ENCODE results near the gene FRRS1L. TPM values are rescaled to one million over a fixed set of nuclear protein-coding genes. Genes with fewer than 3 reads are reported as not detected.

Gene FRRS1L
- total and polyA plus RNA-seq, 4 donors: 0.08 to 0.51 TPM; not detected in 2

DNA sequence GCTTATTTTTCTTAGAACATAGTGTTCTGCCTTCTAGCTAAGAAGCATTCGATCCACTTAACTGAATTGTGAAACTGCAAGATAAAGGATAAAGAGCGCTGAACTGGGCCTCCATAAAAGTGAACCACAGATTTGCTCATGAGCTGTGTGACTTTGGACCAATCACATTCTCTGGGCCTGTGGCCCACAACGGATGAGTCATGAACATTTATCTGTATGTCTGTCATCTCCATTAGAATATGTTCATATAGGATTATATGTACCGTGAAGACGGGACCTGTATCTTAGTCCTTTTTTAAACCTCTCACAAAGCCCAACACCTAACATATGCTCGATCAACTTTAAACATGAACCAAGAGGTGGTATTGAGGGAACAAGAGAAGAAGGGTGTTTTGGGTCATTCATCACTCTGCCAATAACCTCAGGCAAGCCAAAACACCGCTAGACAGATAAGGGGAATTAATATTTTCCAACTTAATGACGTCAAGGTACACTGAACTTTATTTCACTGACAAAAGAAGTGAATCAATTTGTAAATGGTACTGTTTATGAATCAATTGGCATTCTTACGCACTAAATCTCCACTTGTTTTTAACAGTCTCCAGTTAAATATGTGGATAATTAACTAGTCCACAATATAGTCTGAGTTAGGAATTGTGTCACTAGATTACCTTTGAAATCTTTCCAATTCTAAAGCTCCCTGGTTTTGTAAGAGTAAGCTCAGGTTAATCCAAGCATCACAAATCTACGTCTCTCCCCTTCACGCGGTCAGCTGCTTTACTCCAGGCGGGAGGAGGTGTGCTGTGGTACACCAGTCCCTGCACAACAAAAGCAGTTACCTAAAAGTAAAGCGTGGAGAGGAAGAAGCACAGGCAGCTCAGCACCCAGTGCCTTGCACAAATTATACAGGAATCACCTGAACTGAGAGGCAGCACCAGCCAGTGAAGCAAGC, 48.9 kb downstream of the FRRS1L start (continued):
- peak in 1 of 2 donors; percentile 7 for TF ChIP-seq EGR1 (IDR thresholded peaks at IDR 0.05; ENCODE audit: low read depth in 2 of 2)
- TF ChIP-seq TAF1 (conservative IDR thresholded peaks at IDR 0.05): peak; percentile 29
- TF ChIP-seq ATF3 (IDR thresholded peaks at IDR 0.05): peak; percentile 54
- peak; percentile 52 for TF ChIP-seq SP1 (IDR thresholded peaks at IDR 0.05)
- peak; percentile 34 for TF ChIP-seq FOXA1 (IDR thresholded peaks at IDR 0.05)
- TF ChIP-seq, protein P1, sequence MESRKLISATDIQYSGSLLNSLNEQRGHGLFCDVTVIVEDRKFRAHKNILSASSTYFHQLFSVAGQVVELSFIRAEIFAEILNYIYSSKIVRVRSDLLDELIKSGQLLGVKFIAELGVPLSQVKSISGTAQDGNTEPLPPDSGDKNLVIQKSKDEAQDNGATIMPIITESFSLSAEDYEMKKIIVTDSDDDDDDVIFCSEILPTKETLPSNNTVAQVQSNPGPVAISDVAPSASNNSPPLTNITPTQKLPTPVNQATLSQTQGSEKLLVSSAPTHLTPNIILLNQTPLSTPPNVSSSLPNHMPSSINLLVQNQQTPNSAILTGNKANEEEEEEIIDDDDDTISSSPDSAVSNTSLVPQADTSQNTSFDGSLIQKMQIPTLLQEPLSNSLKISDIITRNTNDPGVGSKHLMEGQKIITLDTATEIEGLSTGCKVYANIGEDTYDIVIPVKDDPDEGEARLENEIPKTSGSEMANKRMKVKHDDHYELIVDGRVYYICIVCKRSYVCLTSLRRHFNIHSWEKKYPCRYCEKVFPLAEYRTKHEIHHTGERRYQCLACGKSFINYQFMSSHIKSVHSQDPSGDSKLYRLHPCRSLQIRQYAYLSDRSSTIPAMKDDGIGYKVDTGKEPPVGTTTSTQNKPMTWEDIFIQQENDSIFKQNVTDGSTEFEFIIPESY (IDR thresholded peaks at IDR 0.05): peak; percentile 48
- TF ChIP-seq HNF4A (conservative IDR thresholded peaks at IDR 0.05): peak; percentile 24 to 42
- peak; percentile 89 to 93 for TF ChIP-seq JUND (IDR thresholded peaks at IDR 0.05)
- TF ChIP-seq YY1 (IDR thresholded peaks at IDR 0.05): peak; percentile 84

DNA sequence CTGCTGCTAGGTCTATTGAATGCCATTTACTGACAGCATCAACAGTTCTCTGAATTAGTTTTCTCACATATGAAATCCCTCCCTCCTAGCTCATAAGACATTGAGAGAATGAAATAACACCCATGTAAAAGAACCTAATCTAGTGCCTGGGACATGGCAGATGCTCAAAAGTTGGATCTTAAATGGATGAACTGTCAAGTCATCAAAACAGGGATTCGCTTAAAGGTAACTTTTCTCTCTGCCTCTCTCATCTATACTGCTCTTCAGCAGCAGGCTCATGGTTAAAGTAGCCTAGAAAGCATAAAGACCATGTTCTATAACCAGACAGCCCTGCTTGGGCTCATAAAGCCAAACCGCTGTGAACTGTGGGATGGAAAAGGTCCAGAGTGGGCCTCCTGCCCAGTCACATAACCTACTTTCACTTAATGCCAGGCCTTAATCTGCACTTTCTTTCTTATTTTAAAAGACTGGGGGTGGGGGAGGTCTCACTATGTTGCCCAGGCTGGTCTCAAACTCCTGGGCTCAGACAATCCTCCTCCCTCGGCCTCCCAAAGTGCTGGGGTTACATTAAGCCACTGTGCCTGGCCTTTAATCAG, 51.0 kb downstream of the FRRS1L start:
- Histone ChIP-seq H3K9ac (ENCODE audit: low read depth in 1 of 2, low read length in 2 of 2) (no peak overlapping the region), H3K9me3 (ENCODE audit: control insufficient read depth in 4 of 4, low read length in 3 of 4) (no peaks in the 10 kb centered on the region), H3K36me3 (ENCODE audit: control insufficient read depth in 4 of 4, insufficient read depth in 3 of 4, low read depth in 1 of 4, low read length in 3 of 4) (no peaks in the 10 kb centered on the region), H3K27ac (ENCODE audit: low read depth in 1 of 2, low read length in 2 of 2) (peak overlapping the region; percentile 52 to 62), H3K4me1 (ENCODE audit: control insufficient read depth in 4 of 4, insufficient read depth in 4 of 4, low read length in 3 of 4) (peaks cover 15 to 47% (median 39%) of the 10 kb centered on the region in 4 donors), H3K4me3 (ENCODE audit: low read depth in 1 of 3, low read length in 3 of 3) (no peak overlapping the region), H3K27me3 (ENCODE audit: control insufficient read depth in 4 of 4, insufficient read depth in 4 of 4, low read length in 3 of 4) (no peaks in the 10 kb centered on the region)
- no peak for DNase-seq (ENCODE audit: low spot score)
- TF ChIP-seq RAD21 (IDR thresholded peaks at IDR 0.05): peak in 1 of 2 donors; percentile 9
- no peak for TF ChIP-seq HNF4G (IDR thresholded peaks at IDR 0.05)
- TF ChIP-seq SP1 (IDR thresholded peaks at IDR 0.05): peak; percentile 48
- peak; percentile 21 for TF ChIP-seq YY1 (IDR thresholded peaks at IDR 0.05)
- TF ChIP-seq MAX (IDR thresholded peaks at IDR 0.05): no peak
- no peak for TF ChIP-seq TAF1 (conservative IDR thresholded peaks at IDR 0.05)
- no peak for TF ChIP-seq CTCF (IDR thresholded peaks at IDR 0.05; ENCODE audit: low read depth, low read length, missing input control)
- peak in 1 of 2 donors; percentile 24 for TF ChIP-seq JUND (IDR thresholded peaks at IDR 0.05)
- TF ChIP-seq, protein P2, sequence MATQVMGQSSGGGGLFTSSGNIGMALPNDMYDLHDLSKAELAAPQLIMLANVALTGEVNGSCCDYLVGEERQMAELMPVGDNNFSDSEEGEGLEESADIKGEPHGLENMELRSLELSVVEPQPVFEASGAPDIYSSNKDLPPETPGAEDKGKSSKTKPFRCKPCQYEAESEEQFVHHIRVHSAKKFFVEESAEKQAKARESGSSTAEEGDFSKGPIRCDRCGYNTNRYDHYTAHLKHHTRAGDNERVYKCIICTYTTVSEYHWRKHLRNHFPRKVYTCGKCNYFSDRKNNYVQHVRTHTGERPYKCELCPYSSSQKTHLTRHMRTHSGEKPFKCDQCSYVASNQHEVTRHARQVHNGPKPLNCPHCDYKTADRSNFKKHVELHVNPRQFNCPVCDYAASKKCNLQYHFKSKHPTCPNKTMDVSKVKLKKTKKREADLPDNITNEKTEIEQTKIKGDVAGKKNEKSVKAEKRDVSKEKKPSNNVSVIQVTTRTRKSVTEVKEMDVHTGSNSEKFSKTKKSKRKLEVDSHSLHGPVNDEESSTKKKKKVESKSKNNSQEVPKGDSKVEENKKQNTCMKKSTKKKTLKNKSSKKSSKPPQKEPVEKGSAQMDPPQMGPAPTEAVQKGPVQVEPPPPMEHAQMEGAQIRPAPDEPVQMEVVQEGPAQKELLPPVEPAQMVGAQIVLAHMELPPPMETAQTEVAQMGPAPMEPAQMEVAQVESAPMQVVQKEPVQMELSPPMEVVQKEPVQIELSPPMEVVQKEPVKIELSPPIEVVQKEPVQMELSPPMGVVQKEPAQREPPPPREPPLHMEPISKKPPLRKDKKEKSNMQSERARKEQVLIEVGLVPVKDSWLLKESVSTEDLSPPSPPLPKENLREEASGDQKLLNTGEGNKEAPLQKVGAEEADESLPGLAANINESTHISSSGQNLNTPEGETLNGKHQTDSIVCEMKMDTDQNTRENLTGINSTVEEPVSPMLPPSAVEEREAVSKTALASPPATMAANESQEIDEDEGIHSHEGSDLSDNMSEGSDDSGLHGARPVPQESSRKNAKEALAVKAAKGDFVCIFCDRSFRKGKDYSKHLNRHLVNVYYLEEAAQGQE (IDR thresholded peaks at IDR 0.05): no peak
- TF ChIP-seq NR2F2 (IDR thresholded peaks at IDR 0.05): no peak
- peak in 1 of 2 donors; percentile 16 for TF ChIP-seq HNF4A (conservative IDR thresholded peaks at IDR 0.05)
- TF ChIP-seq, protein P1 (IDR thresholded peaks at IDR 0.05): no peak
- TF ChIP-seq GABPA (IDR thresholded peaks at IDR 0.05 in 1 of 2, conservative IDR thresholded peaks at IDR 0.05 in 1 of 2): no peak
- TF ChIP-seq RXRA (IDR thresholded peaks at IDR 0.05): peak; percentile 49 to 52
- no peak for TF ChIP-seq ATF3 (IDR thresholded peaks at IDR 0.05)
- no peak for TF ChIP-seq FOXA2 (IDR thresholded peaks at IDR 0.05)
- WGBS: 55% methylated on average over 3 of the region's 3 CpGs

Data from liver (tissue), 9 donors.